Muscle layer of duodenum (tissue), 2 donors: ENCODE data around the gene C19orf44.
"Not testable (repeated sequence)": the region's sequence is repeated elsewhere in the genome, so short reads cannot be mapped to it uniquely, and the experiment has no call there.

Experiments used
- H3K27ac ChIP-seq: one replicate; pipeline ENCODE4 v1.7.0; 2013; ENCODE audit warnings: mild to moderate bottlenecking, low read length
- H3K27me3 ChIP-seq: one replicate; pipeline ENCODE4 v1.7.0; 2013; ENCODE audit warnings: low read depth, mild to moderate bottlenecking, control low read depth, low read length
- H3K36me3 ChIP-seq, 2 donors: one replicate each; pipeline ENCODE4 v1.7.0; 2013; ENCODE audit warnings: low read length in 2 of 2, control low read depth in 1 of 2, mild to moderate bottlenecking in 1 of 2; ENCODE audit not compliant: insufficient read depth in 2 of 2, control insufficient read depth in 1 of 2
- H3K4me1 ChIP-seq, 2 donors: one replicate each; pipeline ENCODE4 v1.7.0; 2013; ENCODE audit warnings: low read length in 2 of 2, mild to moderate bottlenecking in 2 of 2, control low read depth in 1 of 2, moderate library complexity in 1 of 2; ENCODE audit not compliant: insufficient read depth in 2 of 2, control insufficient read depth in 1 of 2
- H3K4me3 ChIP-seq, 2 donors: one replicate each; pipeline ENCODE4 v1.7.0; 2013; ENCODE audit warnings: low read length in 2 of 2, low read depth in 1 of 2, mild to moderate bottlenecking in 1 of 2
- H3K9me3 ChIP-seq, 2 donors: one replicate each; pipeline ENCODE4 v1.7.0; 2013; ENCODE audit warnings: low read length in 2 of 2, control low read depth in 1 of 2, mild to moderate bottlenecking in 1 of 2; ENCODE audit not compliant: control insufficient read depth in 1 of 2
- donor health status: healthy.

Gene C19orf44

GRCh38 chr19:16506161-16506560, 10.0 kb downstream of the C19orf44 start:
- not testable (repeated sequence) for H3K9me3 ChIP-seq, H3K4me3 ChIP-seq, H3K27ac ChIP-seq, H3K27me3 ChIP-seq, H3K4me1 ChIP-seq
- peaks cover 4 to 39% of the 10 kb centered on the region in 2 donors for H3K36me3 ChIP-seq

GRCh38 chr19:16506961-16507360, 10.8 kb downstream of the C19orf44 start:
- H3K9me3 ChIP-seq, result no peaks in the 10 kb centered on the region
- H3K27ac ChIP-seq, result no peak overlapping the region
- H3K4me3 ChIP-seq, result no peak overlapping the region
- H3K27me3 ChIP-seq, result no peaks in the 10 kb centered on the region
- H3K4me1 ChIP-seq, result peaks cover 0 to 5% of the 10 kb centered on the region in 2 donors
- H3K36me3 ChIP-seq, result peaks cover 4 to 37% of the 10 kb centered on the region in 2 donors

- Histone ChIP-seq H3K27ac (no peak overlapping the region), H3K27me3 (no peaks in the 10 kb centered on the region), H3K36me3 (peaks cover 0 to 35% of the 10 kb centered on the region in 2 donors), H3K4me1 (peaks cover 0 to 5% of the 10 kb centered on the region in 2 donors), H3K4me3 (no peak overlapping the region), H3K9me3 (no peaks in the 10 kb centered on the region)
Observed at GRCh38 chr19:16508546-16508945, 12.4 kb downstream of the C19orf44 start.

- H3K27ac ChIP-seq, result no peak overlapping the region
- H3K27me3 ChIP-seq, result no peaks in the 10 kb centered on the region
- H3K4me1 ChIP-seq, result peaks cover 0 to 5% of the 10 kb centered on the region in 2 donors
- H3K4me3 ChIP-seq, result no peak overlapping the region
- H3K9me3 ChIP-seq, result no peaks in the 10 kb centered on the region
- H3K36me3 ChIP-seq, result peaks cover 0 to 28% of the 10 kb centered on the region in 2 donors
Observed at GRCh38 chr19:16509141-16510061, 13.2 kb downstream of the C19orf44 start.

GRCh38 chr19:16512611-16513010, 16.4 kb downstream of the C19orf44 start:
- peaks cover 11 to 52% of the 10 kb centered on the region in 2 donors for H3K36me3 ChIP-seq

GRCh38 chr19:16514383-16515019, 18.3 kb downstream of the C19orf44 start:
- H3K27ac ChIP-seq, result no peak overlapping the region
- no peaks in the 10 kb centered on the region for H3K9me3 ChIP-seq
- peaks cover 0 to 5% of the 10 kb centered on the region in 2 donors for H3K4me1 ChIP-seq
- H3K27me3 ChIP-seq, result no peaks in the 10 kb centered on the region
- H3K4me3 ChIP-seq, result no peak overlapping the region
- peaks cover 24 to 67% of the 10 kb centered on the region in 2 donors for H3K36me3 ChIP-seq

More at GRCh38 chr19:16512611-16513010, 16.4 kb downstream of the C19orf44 start:
- H3K9me3 ChIP-seq, H3K27ac ChIP-seq, H3K27me3 ChIP-seq, H3K4me3 ChIP-seq, H3K4me1 ChIP-seq: not testable (repeated sequence)

GRCh38 chr19:16516381-16516780, 20.2 kb downstream of the C19orf44 start:
- Histone ChIP-seq H3K36me3 (peaks cover 35 to 74% of the 10 kb centered on the region in 2 donors), H3K4me3 (no peak overlapping the region), H3K27me3 (no peaks in the 10 kb centered on the region), H3K27ac (no peak overlapping the region), H3K4me1 (no peaks in the 10 kb centered on the region), H3K9me3 (no peaks in the 10 kb centered on the region)

- Histone ChIP-seq H3K36me3 (peaks cover 41 to 81% of the 10 kb centered on the region in 2 donors), H3K4me1 (no peaks in the 10 kb centered on the region), H3K4me3 (no peak overlapping the region), H3K27me3 (no peaks in the 10 kb centered on the region), H3K9me3 (no peaks in the 10 kb centered on the region), H3K27ac (no peak overlapping the region)
Observed at GRCh38 chr19:16516923-16517610, 20.9 kb downstream of the C19orf44 start.

GRCh38 chr19:16518061-16518460, 21.9 kb downstream of the C19orf44 start:
- H3K36me3 ChIP-seq, result peaks cover 47 to 80% of the 10 kb centered on the region in 2 donors
- no peak overlapping the region for H3K4me3 ChIP-seq
- H3K9me3 ChIP-seq, result no peaks in the 10 kb centered on the region
- H3K27me3 ChIP-seq, result no peaks in the 10 kb centered on the region
- H3K27ac ChIP-seq, result no peak overlapping the region
- H3K4me1 ChIP-seq, result no peaks in the 10 kb centered on the region

- Histone ChIP-seq H3K4me3 (no peak overlapping the region), H3K4me1 (no peaks in the 10 kb centered on the region), H3K27me3 (no peaks in the 10 kb centered on the region), H3K27ac (no peak overlapping the region), H3K36me3 (peaks cover 49 to 85% of the 10 kb centered on the region in 2 donors), H3K9me3 (no peaks in the 10 kb centered on the region)
Observed at GRCh38 chr19:16518483-16519229, 22.5 kb downstream of the C19orf44 start.
